ENCODE data around the gene CNTN4.
"Not testable (repeated sequence)": the region's sequence is repeated elsewhere in the genome, so short reads cannot be mapped to it uniquely, and the experiment has no call there.

The CNTN4 gene

GRCh38 chr3:2526926-2527325, 428.3 kb downstream of the CNTN4 start:
- no peak for DNase-seq

- not testable (repeated sequence) for DNase-seq
Measured at GRCh38 chr3:2527328-2527727, 428.7 kb downstream of the CNTN4 start.

GRCh38 chr3:2534767-2535166, 436.1 kb downstream of the CNTN4 start:
- DNase-seq: not testable (repeated sequence)

GRCh38 chr3:2535206-2535605, 436.5 kb downstream of the CNTN4 start:
- no peak for DNase-seq

- no peak for DNase-seq
Measured at GRCh38 chr3:2536575-2536974, 437.9 kb downstream of the CNTN4 start.

- no peak for DNase-seq
Measured at GRCh38 chr3:2540115-2540514, 441.4 kb downstream of the CNTN4 start.

- DNase-seq: no peak
Measured at GRCh38 chr3:2543247-2543646, 444.6 kb downstream of the CNTN4 start.

GRCh38 chr3:2544212-2544611, 445.5 kb downstream of the CNTN4 start:
- DNase-seq: no peak

GRCh38 chr3:2544718-2545117, 446.1 kb downstream of the CNTN4 start:
- no peak for DNase-seq

- no peak for DNase-seq
Measured at GRCh38 chr3:2547049-2547448, 448.4 kb downstream of the CNTN4 start.

GRCh38 chr3:2554656-2555055, 456.0 kb downstream of the CNTN4 start:
- DNase-seq: no peak

- DNase-seq: no peak
Measured at GRCh38 chr3:2558796-2559195, 460.1 kb downstream of the CNTN4 start.

GRCh38 chr3:2567451-2567850, 468.8 kb downstream of the CNTN4 start:
- no peak for DNase-seq

GRCh38 chr3:2568156-2568555, 469.5 kb downstream of the CNTN4 start:
- DNase-seq: no peak

GRCh38 chr3:2568929-2569328, 470.3 kb downstream of the CNTN4 start:
- no peak for DNase-seq

GRCh38 chr3:2577571-2577970, 478.9 kb downstream of the CNTN4 start:
- DNase-seq: no peak

GRCh38 chr3:2578560-2578959, 479.9 kb downstream of the CNTN4 start:
- DNase-seq: no peak

GRCh38 chr3:2579206-2579605, 480.5 kb downstream of the CNTN4 start:
- DNase-seq: no peak

GRCh38 chr3:2583046-2583445, 484.4 kb downstream of the CNTN4 start:
- DNase-seq: no peak

GRCh38 chr3:2589336-2589969, 490.8 kb downstream of the CNTN4 start:
- no peak for DNase-seq

- DNase-seq: no peak
Measured at GRCh38 chr3:2595486-2595885, 496.8 kb downstream of the CNTN4 start.

GRCh38 chr3:2597615-2598014, 498.9 kb downstream of the CNTN4 start:
- no peak for DNase-seq

- DNase-seq: no peak
Measured at GRCh38 chr3:2599471-2599870, 500.8 kb downstream of the CNTN4 start.

- no peak for DNase-seq
Measured at GRCh38 chr3:2603692-2604289, 505.1 kb downstream of the CNTN4 start.

- DNase-seq: no peak
Measured at GRCh38 chr3:2614578-2614977, 515.9 kb downstream of the CNTN4 start.

Measured in GOT3 (cell line).